ENCODE results near the gene MRNIP.

MRNIP gene

GRCh38 chr5:179820127-179820482 lies 38.5 kb downstream of the MRNIP start:
- DNase-seq: no peak

GRCh38 chr5:179819296-179820126 lies 39.1 kb downstream of the MRNIP start:
- peak; percentile 65 for DNase-seq

- peak; percentile 89 for DNase-seq
Observed at GRCh38 chr5:179818746-179819295, 39.8 kb downstream of the MRNIP start.

- no peak for DNase-seq
Observed at GRCh38 chr5:179817890-179818745, 40.5 kb downstream of the MRNIP start.

- DNase-seq: no peak
Observed at GRCh38 chr5:179817470-179817840, 41.2 kb downstream of the MRNIP start.

GRCh38 chr5:179816796-179817469 lies 41.7 kb downstream of the MRNIP start:
- no peak for DNase-seq

GRCh38 chr5:179816401-179816795 lies 42.2 kb downstream of the MRNIP start:
- DNase-seq: no peak

GRCh38 chr5:179815491-179816249 lies 42.9 kb downstream of the MRNIP start:
- no peak for DNase-seq

- DNase-seq: no peak
Observed at GRCh38 chr5:179814090-179814489, 44.5 kb downstream of the MRNIP start.

GRCh38 chr5:179812997-179813607 lies 45.5 kb downstream of the MRNIP start:
- no peak for DNase-seq

GRCh38 chr5:179812135-179812825 lies 46.3 kb downstream of the MRNIP start:
- DNase-seq: no peak

- DNase-seq: peak; percentile 71
Observed at GRCh38 chr5:179806250-179807048, 52.2 kb downstream of the MRNIP start, which contains the start of gene MGAT4B. Gene MGAT4B (minus strand): TSS chr5:179806866. CDS start chr5:179806583, 283 bp downstream.

- DNase-seq: peak; percentile 53
Observed at GRCh38 chr5:179805529-179806249, 52.9 kb downstream of the MRNIP start.

GRCh38 chr5:179805070-179805528 lies 53.5 kb downstream of the MRNIP start:
- no peak for DNase-seq

- no peak for DNase-seq
Observed at GRCh38 chr5:179804555-179804947, 54.1 kb downstream of the MRNIP start.

- peak; percentile 74 for DNase-seq
Observed at GRCh38 chr5:179803651-179804554, 54.7 kb downstream of the MRNIP start.

GRCh38 chr5:179802950-179803562 lies 55.6 kb downstream of the MRNIP start:
- DNase-seq: no peak
